ENCODE measurements around the gene RBMS3.

DNA sequence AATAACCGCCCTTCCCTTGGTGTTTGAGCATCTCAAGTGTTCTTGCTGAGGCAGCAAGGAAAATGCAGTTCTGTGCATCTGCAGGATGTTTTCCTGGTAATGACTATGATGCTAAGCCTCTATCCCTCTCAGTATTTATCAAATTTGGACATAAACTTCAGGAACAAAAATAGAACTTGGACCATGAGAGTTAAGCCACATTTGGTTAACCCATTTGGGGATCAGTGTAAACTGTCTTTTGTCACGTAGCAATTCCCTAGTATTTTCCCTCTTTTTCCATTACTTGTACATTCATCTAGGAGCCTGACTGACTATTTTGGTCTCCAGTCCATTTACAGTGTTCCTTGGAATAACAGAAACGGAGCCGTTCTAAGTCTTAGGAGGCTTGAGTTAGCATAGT lies 250.8 kb downstream of the RBMS3 start:
- TF ChIP-seq, protein P1, sequence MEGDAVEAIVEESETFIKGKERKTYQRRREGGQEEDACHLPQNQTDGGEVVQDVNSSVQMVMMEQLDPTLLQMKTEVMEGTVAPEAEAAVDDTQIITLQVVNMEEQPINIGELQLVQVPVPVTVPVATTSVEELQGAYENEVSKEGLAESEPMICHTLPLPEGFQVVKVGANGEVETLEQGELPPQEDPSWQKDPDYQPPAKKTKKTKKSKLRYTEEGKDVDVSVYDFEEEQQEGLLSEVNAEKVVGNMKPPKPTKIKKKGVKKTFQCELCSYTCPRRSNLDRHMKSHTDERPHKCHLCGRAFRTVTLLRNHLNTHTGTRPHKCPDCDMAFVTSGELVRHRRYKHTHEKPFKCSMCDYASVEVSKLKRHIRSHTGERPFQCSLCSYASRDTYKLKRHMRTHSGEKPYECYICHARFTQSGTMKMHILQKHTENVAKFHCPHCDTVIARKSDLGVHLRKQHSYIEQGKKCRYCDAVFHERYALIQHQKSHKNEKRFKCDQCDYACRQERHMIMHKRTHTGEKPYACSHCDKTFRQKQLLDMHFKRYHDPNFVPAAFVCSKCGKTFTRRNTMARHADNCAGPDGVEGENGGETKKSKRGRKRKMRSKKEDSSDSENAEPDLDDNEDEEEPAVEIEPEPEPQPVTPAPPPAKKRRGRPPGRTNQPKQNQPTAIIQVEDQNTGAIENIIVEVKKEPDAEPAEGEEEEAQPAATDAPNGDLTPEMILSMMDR (conservative IDR thresholded peaks at IDR 0.05; ENCODE audit: low read length): no peak
- no peak for TF ChIP-seq EZH2phosphoT487 (IDR thresholded peaks at IDR 0.05; ENCODE audit: borderline replicate concordance, low read depth, low read length)

Data from OCI-LY7 (cell line).